ENCODE results near the gene DIO3.
"Not testable (repeated sequence)": the region's sequence is repeated elsewhere in the genome, so short reads cannot be mapped to it uniquely, and the experiment has no call there.

Gene DIO3

GRCh38 chr14:101543814-101544213, 17.5 kb upstream of the DIO3 start:
- DNase-seq, result no peak

GRCh38 chr14:101544550-101544949, 16.7 kb upstream of the DIO3 start:
- DNase-seq, result no peak

GRCh38 chr14:101546706-101547105, 14.6 kb upstream of the DIO3 start:
- DNase-seq, result no peak

- no peak for DNase-seq
Measured at GRCh38 chr14:101547107-101547738, 14.1 kb upstream of the DIO3 start.

- DNase-seq, result no peak
Measured at GRCh38 chr14:101547961-101548669, 13.2 kb upstream of the DIO3 start.

GRCh38 chr14:101548710-101549109, 12.6 kb upstream of the DIO3 start:
- DNase-seq, result no peak

GRCh38 chr14:101549154-101549553, 12.1 kb upstream of the DIO3 start:
- DNase-seq, result no peak

- not testable (repeated sequence) for DNase-seq
Measured at GRCh38 chr14:101550202-101550912, 10.9 kb upstream of the DIO3 start.

GRCh38 chr14:101551729-101552595, 9.3 kb upstream of the DIO3 start:
- no peak for DNase-seq

- DNase-seq, result no peak
Measured at GRCh38 chr14:101552786-101553231, 8.5 kb upstream of the DIO3 start.

- DNase-seq, result no peak
Measured at GRCh38 chr14:101553393-101553792, 7.9 kb upstream of the DIO3 start.

- no peak for DNase-seq
Measured at GRCh38 chr14:101553931-101554330, 7.4 kb upstream of the DIO3 start.

- no peak for DNase-seq
Measured at GRCh38 chr14:101554991-101555668, 6.2 kb upstream of the DIO3 start.

- not testable (repeated sequence) for DNase-seq
Measured at GRCh38 chr14:101555669-101556043, 5.6 kb upstream of the DIO3 start.

GRCh38 chr14:101556131-101556530, 5.2 kb upstream of the DIO3 start:
- no peak for DNase-seq

GRCh38 chr14:101556566-101557320, 4.6 kb upstream of the DIO3 start:
- DNase-seq, result no peak

- no peak for DNase-seq
Measured at GRCh38 chr14:101557321-101557695, 4.0 kb upstream of the DIO3 start.

- no peak for DNase-seq
Measured at GRCh38 chr14:101557811-101558738, 3.2 kb upstream of the DIO3 start.

- no peak for DNase-seq
Measured at GRCh38 chr14:101558739-101559240, 2.5 kb upstream of the DIO3 start.

GRCh38 chr14:101559250-101559623, 2.1 kb upstream of the DIO3 start:
- no peak for DNase-seq

All from islet precursor cell (in vitro differentiated cells).